ENCODE measurements around the gene ATMIN. TPM values are rescaled to one million over a fixed set of nuclear protein-coding genes. Genes with fewer than 3 reads are reported as not detected.

Gene ATMIN
- total and polyA plus RNA-seq, 2 of the 13 experiments (the other 11 are each of a cell fraction or from before 2014, with no cell fraction given): 34.6 to 60.4 TPM

GRCh38 chr16:81003064-81003463, 32.6 kb upstream of the ATMIN start:
- no TSS peak for BruUV-seq (replicated peaks)
- TF ChIP-seq SMAD1 (CRISPR knock-in tag; IDR thresholded peaks at IDR 0.05; ENCODE audit: borderline replicate concordance, low read depth) (no peak), ZBTB10 (CRISPR knock-in tag; IDR thresholded peaks at IDR 0.05; ENCODE audit: borderline replicate concordance) (no peak), ZBTB38 (CRISPR knock-in tag; IDR thresholded peaks at IDR 0.05) (no peak), ZNF562 (CRISPR knock-in tag; IDR thresholded peaks at IDR 0.05; ENCODE audit: borderline replicate concordance) (no peak), SUZ12 (IDR thresholded peaks at IDR 0.05; ENCODE audit: low read depth, low read length) (no peak), KDM3A (CRISPR knock-in tag; IDR thresholded peaks at IDR 0.05; ENCODE audit: low read depth) (no peak), ZBTB14 (CRISPR knock-in tag; IDR thresholded peaks at IDR 0.05) (no peak), SCMH1 (CRISPR knock-in tag; IDR thresholded peaks at IDR 0.05; ENCODE audit: borderline replicate concordance) (no peak), STAG1 (CRISPR knock-in tag; IDR thresholded peaks at IDR 0.05) (no peak)
- in situ Hi-C loops (cut with HindIII; ENCODE audit: extremely low pct_ligation_motif_present, low pct_unique_long_range_greater_than_20kb): no loop called here
- 91% methylated on average over 4 of the region's 4 CpGs for WGBS (ENCODE audit: low lambda C conversion rate)
- DNase-seq (ENCODE audit: low spot score): no peak
- ChIA-PET CTCF (ENCODE audit: low intra/inter-chr PET ratio, low total read pairs) (no interaction called here), POLR2A (no interaction called here)
- FAIRE-seq: no peak
- intact Hi-C loops (cut with micrococcal nuclease; ENCODE audit: unreplicated experiment): no loop called here
- H3K4me2 ChIP-seq (ENCODE audit: low read depth, low read length): no peak overlapping the region; the same call in 1 of the 2 replicates
- no peak overlapping the region for H3K4me3 ChIP-seq (replicated peaks in 1 of 3; ENCODE audit: insufficient read depth in 1 of 3, low read depth in 2 of 3, low read length in 3 of 3)
- no peak overlapping the region for H2AFZ ChIP-seq (ENCODE audit: low read length)
- H3K27me3 ChIP-seq (ENCODE audit: control insufficient read depth in 1 of 2, insufficient read depth in 2 of 2, low read length in 2 of 2): no peaks in the 10 kb centered on the region; a peak in 1 of 5 replicates
- peaks cover 55% of the 10 kb centered on the region for H3K4me1 ChIP-seq (ENCODE audit: insufficient read depth, low read length)
- no peaks in the 10 kb centered on the region for H3K36me3 ChIP-seq (replicated peaks in 1 of 2; ENCODE audit: control insufficient read depth in 1 of 2, insufficient read depth in 2 of 2, low read length in 2 of 2)
- H3K79me2 ChIP-seq (ENCODE audit: insufficient read depth, low read length): peaks cover 83% of the 10 kb centered on the region
- no peaks in the 10 kb centered on the region; the same call in 1 of the 2 replicates for H3K9me3 ChIP-seq (ENCODE audit: low read length)
- ATAC-seq: no peak
- peaks cover 17% of the 10 kb centered on the region for H4K20me1 ChIP-seq (ENCODE audit: insufficient read depth, low read length)
- H3K9ac ChIP-seq (ENCODE audit: insufficient read depth, low read depth, low read length): 0 out of 2 replicates have a peak overlapping the region, but pooled peaks have one; percentile 3
- H3K27ac ChIP-seq (ENCODE audit: extremely low read length, insufficient read depth, low read length): no peak overlapping the region
